GM12874 (cell line): Measurements from ENCODE around the gene BMF.

Experiments
- TF ChIP-seq, protein P1 (sequence below): IDR thresholded peaks from 2 replicates; pipeline ENCODE4 v1.5.1; 2011; ENCODE audit warnings: low read depth, mild to moderate bottlenecking, control low read depth, low read length, moderate library complexity; ENCODE audit not compliant: insufficient read depth

BMF gene

DNA sequence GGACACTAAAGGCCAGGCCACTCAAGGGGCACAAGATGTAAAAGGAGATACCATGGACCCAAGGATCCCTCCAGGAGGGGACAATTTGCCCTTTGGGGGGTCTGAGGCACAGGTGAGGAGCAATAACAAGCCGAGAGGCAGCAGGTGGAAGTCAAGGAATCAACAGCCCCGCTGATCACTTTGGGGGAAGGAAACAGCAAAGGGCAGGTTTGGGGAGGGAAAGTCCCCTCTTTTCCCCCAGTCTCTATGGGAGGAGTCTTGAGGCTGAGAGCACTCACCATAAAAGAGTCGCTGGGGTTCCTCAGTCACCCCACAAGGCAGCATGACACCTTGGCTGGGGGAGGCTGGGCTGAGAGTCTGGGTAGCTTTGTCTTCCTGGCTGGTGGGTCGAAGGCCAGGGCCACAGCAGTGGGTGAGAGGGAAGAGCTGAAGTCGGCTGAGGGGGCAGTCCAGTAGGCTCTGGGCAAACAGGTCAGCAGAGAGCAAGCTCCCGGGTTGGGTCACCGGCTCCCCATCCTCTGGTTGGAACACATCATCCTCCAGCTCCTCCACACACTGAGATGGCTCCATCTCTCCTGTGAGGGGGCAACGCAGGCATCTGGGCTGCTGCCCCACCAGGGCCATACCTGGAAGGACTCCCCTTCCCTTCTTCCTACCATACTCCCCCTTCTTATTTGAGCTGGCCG, 3.0 kb downstream of the BMF start:
- TF ChIP-seq, protein P1, sequence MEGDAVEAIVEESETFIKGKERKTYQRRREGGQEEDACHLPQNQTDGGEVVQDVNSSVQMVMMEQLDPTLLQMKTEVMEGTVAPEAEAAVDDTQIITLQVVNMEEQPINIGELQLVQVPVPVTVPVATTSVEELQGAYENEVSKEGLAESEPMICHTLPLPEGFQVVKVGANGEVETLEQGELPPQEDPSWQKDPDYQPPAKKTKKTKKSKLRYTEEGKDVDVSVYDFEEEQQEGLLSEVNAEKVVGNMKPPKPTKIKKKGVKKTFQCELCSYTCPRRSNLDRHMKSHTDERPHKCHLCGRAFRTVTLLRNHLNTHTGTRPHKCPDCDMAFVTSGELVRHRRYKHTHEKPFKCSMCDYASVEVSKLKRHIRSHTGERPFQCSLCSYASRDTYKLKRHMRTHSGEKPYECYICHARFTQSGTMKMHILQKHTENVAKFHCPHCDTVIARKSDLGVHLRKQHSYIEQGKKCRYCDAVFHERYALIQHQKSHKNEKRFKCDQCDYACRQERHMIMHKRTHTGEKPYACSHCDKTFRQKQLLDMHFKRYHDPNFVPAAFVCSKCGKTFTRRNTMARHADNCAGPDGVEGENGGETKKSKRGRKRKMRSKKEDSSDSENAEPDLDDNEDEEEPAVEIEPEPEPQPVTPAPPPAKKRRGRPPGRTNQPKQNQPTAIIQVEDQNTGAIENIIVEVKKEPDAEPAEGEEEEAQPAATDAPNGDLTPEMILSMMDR: no peak

GRCh38 chr15:40104865-40105516, 3.7 kb downstream of the BMF start:
- TF ChIP-seq, protein P1: peak; percentile 99

DNA sequence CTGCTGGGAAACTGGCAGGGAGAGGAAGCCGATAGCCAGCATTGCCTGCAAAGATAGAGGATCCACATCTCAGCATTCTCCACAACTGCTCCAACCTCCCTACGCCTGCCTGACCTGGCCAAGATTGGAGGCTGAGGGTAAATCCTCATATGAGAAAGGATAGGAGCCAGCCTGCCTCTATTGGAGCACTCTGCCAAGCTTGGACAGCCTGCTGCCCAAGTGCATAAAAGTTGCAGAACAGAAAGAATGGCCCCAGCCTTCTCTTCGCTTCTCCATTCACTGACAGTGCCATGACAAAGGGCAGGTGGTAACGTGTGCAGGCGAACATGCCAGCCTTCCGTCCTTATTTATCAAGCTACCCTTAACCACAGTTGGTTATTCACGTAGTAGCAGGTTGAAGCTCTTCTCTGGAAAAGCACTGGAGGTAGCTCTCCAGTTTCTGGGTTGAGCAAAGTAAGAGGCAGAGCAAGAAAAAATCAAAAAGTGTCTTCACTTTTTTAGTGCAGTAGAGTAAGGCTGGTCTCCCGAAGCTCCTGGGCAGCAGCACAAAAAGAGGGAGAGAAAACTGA, 4.3 kb downstream of the BMF start:
- TF ChIP-seq, protein P1: no peak

DNA sequence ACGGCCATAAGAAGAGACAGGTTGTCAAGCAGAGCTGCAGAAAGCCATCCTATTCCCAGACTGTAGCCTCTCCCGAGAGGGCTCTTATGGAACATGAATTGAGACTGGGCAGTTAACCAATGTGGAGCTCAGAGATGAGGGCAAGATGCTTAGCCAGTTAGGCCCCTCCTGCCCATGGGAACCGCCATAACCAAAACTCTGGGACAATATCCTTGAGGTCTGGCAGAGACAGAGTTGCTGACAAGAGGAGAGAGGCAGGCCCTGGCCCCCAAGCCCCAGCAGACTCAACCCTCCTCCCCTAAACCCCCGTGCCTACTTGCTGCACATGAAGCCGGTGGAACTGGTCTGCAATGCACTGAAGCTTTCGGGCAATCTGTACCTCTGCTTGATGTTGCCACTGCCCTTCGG, 4.8 kb downstream of the BMF start:
- TF ChIP-seq, protein P1: no peak

DNA sequence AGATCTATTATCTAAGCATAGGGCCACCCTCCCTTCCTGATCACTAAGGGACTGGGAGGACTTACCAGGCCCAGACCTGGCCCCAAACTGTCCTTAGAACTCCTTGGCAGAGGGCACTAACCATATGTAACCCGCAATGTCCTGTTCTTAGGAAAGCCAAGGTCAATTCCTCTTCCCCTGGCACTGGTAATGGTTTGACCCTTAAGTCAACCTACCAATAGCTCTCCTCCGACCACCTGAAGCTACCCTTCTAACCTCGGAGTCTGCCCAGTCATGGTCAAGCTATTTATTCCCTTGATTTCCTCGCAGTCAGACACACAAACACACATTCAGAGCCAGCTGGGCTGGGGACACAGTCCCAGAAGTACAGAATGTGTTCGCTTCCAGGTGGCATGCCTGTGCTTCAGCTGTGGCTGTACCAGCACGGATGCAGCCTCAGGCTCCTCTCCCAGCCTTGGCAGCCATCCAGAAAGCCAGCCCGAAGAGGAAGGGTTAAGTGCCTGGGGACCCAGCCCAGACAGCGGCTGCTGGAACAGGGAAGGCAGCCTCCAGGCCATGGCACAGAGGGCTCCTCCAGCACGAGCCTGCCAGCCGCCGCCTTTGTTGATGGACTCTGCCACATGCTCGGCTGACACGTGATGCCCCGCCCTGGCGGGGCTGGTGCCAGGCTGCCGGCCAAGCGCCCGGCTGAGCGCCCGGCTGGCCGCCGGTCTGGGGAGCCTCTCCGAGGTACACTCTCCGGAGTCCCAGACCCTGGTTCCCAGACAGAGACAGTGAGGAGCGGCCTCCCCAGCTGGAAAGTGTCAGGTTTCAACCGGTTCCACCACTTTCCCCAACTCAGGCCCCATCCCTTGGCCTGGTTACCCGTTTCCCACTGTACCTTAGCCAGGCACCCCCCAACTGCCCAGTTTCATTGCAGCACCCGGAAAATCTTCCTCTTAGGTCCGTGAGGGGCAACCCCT, 5.5 kb downstream of the BMF start:
- TF ChIP-seq, protein P1: no peak

DNA sequence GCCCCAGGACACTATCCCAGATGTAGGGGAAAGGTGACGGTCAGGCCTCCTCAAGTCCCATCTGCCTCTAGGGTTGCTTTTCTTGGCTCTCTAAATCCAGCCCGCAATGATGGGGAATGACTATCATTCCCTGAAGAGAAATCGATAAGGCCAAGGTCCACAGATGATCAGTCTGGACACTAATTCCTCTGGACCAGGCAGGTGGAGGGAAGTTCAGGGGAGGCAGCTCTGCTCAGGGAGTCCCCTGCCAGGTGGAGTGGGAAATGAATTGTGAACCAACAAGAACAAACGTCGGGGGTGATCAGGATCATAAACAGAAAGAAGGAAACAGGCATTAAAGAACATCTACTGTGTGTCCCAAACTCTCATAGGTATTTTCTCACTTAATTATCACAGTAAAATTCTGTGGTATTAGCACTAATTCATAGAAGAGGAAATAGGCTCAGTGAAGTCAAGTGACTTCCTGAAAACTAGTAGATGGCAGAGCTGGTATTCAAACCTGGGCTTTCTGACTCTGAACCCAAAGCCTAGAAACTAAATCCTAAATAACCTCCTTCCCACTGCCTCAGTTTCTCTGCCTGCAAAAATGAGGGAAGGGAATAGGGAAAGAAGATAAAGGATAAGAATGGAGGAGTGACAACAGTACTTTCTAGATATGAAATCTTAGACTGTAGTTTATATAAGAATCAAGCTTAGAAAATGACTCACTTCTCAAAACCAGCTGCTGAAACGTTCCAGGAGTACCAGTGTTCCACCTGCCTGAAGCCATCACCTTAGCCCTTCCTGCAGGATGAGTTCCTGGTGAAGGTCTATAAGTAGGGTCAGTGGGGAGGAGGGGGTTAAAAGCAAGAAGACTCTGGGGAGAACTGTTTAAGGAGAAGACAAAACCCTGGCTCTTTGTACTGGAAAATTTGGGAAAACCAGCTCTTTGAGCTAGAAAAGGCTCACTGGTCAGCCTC, 7.5 kb downstream of the BMF start:
- TF ChIP-seq, protein P1: no peak
